Vagina (tissue), 2 donors: ENCODE results near the gene DST.

Experiments used
- POLR2A ChIP-seq, 2 donors: fragments of 450-650 bp; IDR thresholded peaks; one replicate each; pipeline ENCODE4 v1.6.1; 2017; ENCODE audit warnings: antibody characterized with exemption in 2 of 2, mild to moderate bottlenecking in 2 of 2, moderate library complexity in 2 of 2
- TF ChIP-seq, protein P1 (sequence below), 3 experiments: fragments of 450-650 bp in 2 of 3; fragments of 200-600 bp in 1 of 3; sonication (generic) in 1 of 3; IDR thresholded peaks; one replicate each; pipeline ENCODE4 v1.5.1; 2017 to 2019; ENCODE audit warnings: antibody characterized with exemption in 3 of 3, mild to moderate bottlenecking in 2 of 3, moderate library complexity in 2 of 3

DNA sequence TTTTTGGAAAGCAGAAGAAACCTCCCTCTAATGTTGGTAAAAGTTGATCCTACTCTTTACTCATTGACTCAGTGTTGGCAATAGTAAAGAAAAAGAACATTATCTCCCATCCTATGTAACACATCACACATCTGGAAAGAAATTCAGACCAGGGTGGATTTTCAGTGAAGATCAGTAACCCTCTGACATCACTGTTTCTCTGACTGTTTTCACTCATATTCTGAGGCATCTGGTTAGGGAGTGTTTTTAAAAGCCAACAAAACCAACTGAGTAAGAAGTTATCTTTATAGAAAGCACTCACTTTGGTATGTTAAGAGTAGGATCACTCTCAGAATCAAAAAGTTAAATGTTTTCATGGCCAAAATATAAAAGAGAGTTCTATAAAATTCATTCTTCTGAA lies 143.6 kb downstream of the DST start:
- TF ChIP-seq, protein P1, sequence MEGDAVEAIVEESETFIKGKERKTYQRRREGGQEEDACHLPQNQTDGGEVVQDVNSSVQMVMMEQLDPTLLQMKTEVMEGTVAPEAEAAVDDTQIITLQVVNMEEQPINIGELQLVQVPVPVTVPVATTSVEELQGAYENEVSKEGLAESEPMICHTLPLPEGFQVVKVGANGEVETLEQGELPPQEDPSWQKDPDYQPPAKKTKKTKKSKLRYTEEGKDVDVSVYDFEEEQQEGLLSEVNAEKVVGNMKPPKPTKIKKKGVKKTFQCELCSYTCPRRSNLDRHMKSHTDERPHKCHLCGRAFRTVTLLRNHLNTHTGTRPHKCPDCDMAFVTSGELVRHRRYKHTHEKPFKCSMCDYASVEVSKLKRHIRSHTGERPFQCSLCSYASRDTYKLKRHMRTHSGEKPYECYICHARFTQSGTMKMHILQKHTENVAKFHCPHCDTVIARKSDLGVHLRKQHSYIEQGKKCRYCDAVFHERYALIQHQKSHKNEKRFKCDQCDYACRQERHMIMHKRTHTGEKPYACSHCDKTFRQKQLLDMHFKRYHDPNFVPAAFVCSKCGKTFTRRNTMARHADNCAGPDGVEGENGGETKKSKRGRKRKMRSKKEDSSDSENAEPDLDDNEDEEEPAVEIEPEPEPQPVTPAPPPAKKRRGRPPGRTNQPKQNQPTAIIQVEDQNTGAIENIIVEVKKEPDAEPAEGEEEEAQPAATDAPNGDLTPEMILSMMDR (IDR thresholded peaks at IDR 0.05) = no peak
- TF ChIP-seq POLR2A (IDR thresholded peaks at IDR 0.05) = no peak
